Measurements from ENCODE around the gene TWNK. TPM values are rescaled to one million over a fixed set of nuclear protein-coding genes. Genes with fewer than 3 reads are reported as not detected.

Gene TWNK
- polyA plus RNA-seq, 2 of the 4 experiments (the other 2 are of a cell fraction), result 21.1 to 34.7 TPM

DNA sequence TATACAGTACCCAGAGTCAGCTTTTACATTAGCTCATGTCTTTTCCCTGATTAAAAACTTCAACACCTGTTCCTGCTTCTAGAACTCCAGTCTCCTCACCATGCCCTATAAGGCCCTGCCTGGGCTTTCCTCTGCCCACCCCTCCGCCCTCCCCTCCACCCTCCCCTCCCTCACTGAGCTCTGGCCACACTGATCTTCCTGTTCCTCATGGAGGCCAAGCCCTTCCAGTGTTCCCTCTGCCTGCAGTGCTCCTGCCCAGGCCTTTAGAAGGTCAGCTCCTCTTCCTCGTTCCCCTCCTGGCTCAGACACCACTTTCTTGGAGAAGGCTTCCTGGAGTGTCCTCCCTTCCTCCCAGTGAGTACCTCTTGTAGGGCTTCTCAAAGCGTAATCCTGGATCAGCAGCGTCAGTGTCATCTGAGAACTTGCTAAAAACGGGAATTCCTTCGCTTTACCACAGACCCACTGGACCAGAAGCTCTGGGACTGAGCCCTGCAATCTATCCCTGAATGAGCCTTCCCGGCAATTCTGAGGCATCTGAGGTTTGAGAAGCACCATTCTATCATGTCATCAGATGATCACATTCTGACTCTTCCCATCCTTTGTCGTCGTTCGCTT lies 39.9 kb downstream of the TWNK start:
- 82% methylated on average over 9 of the region's 10 CpGs for WGBS (ENCODE audit: missing lambda C conversion rate)
- TF ChIP-seq, protein P1, sequence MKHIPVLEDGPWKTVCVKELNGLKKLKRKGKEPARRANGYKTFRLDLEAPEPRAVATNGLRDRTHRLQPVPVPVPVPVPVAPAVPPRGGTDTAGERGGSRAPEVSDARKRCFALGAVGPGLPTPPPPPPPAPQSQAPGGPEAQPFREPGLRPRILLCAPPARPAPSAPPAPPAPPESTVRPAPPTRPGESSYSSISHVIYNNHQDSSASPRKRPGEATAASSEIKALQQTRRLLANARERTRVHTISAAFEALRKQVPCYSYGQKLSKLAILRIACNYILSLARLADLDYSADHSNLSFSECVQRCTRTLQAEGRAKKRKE (CRISPR knock-in tag; IDR thresholded peaks at IDR 0.05; ENCODE audit: low read depth), result no peak
- TF ChIP-seq EHMT2 (IDR thresholded peaks at IDR 0.05; ENCODE audit: low read depth), result no peak
- TF ChIP-seq, protein P2, sequence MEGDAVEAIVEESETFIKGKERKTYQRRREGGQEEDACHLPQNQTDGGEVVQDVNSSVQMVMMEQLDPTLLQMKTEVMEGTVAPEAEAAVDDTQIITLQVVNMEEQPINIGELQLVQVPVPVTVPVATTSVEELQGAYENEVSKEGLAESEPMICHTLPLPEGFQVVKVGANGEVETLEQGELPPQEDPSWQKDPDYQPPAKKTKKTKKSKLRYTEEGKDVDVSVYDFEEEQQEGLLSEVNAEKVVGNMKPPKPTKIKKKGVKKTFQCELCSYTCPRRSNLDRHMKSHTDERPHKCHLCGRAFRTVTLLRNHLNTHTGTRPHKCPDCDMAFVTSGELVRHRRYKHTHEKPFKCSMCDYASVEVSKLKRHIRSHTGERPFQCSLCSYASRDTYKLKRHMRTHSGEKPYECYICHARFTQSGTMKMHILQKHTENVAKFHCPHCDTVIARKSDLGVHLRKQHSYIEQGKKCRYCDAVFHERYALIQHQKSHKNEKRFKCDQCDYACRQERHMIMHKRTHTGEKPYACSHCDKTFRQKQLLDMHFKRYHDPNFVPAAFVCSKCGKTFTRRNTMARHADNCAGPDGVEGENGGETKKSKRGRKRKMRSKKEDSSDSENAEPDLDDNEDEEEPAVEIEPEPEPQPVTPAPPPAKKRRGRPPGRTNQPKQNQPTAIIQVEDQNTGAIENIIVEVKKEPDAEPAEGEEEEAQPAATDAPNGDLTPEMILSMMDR (IDR thresholded peaks at IDR 0.05), result no peak
- TF ChIP-seq RARB (CRISPR knock-in tag; IDR thresholded peaks at IDR 0.05), result no peak
- TF ChIP-seq BHLHE40 (IDR thresholded peaks at IDR 0.05; ENCODE audit: low read depth, low read length), result no peak
- no peak overlapping the region for H3K4me2 ChIP-seq
- H3K27ac ChIP-seq, result no peak overlapping the region
- no peak overlapping the region for H3K4me3 ChIP-seq
- DNase-seq (ENCODE audit: low read depth in 1 of 2, low spot score in 1 of 2) (no peak), FAIRE-seq (peak; percentile 13), ATAC-seq (no peak)
- H3K9me3 ChIP-seq, result no peaks in the 10 kb centered on the region
- ChIA-PET CTCF (interaction anchor here (1.6 to 59.3 kb wide), 6 partner anchors 10 to 50 kb away, joined by 5 to 2364 read pairs (median 109); partner anchors contain the start of genes KAZALD1 and LZTS2), POLR2A (no interaction called here)
- peaks cover 19% of the 10 kb centered on the region for H3K4me1 ChIP-seq

DNA sequence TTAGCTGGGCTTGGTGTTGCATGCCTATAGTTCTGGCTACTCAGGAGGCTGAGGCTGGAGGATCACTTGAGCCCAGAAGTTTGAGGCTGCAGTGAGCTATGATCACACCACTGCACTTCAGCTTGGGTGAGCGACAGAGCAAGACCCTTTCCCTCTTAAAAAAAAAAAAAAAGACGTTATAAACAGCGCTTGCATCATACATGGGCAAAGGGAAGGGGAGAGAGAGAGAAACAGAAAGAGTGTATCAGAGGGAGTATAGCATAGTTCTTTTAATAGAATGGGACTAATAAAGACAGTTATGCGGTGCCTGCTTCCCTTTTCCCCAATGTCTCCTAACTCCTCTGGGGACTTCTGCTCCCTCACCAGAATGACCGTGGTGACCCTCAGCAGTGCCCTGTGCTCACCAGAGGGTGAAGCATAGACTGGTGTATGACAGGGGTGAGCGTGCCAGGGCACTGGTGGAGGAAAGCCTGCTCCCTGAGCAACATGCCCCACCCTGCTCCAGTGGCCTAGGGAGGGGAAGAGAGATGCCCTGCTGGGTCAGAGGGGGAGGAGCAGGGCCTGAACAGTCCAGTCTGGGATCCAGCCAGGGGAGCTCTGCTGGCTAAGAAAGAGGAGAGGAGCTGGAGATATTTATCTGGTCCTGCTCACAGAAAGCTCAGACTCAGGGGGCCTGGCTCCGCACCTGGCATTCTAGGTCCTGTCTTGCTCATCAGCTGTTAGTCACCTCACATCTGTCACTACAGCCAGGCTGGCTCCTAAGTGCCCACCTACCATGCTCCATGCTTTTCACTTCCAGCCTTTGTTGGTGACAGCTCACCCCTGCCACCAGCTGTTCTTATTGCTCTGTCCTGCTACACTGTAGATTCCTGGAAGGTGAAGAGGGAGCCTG lies 41.3 kb downstream of the TWNK start:
- no peak for TF ChIP-seq EHMT2 (IDR thresholded peaks at IDR 0.05; ENCODE audit: low read depth)
- TF ChIP-seq CEBPB (IDR thresholded peaks at IDR 0.05), result no peak
- no peak for TF ChIP-seq RNF2 (IDR thresholded peaks at IDR 0.05; ENCODE audit: borderline replicate concordance, low read depth)
- H3K4me2 ChIP-seq, result no peak overlapping the region
- H3K9me3 ChIP-seq, result no peaks in the 10 kb centered on the region
- POLR2A ChIA-PET, result interaction anchor here (1.1 kb wide), 1 partner anchor 15 kb away, joined by 4 read pairs; no protein-coding TSS in a partner anchor
- DNase-seq (ENCODE audit: low read depth in 1 of 2, low spot score in 1 of 2) (no peak), FAIRE-seq (no peak), ATAC-seq (no peak)
- 74% methylated on average over 7 of the region's 7 CpGs for WGBS (ENCODE audit: missing lambda C conversion rate)
- H3K27ac ChIP-seq, result no peak overlapping the region
- no peak overlapping the region for H3K4me3 ChIP-seq
- CTCF ChIA-PET, result interaction anchor here (1.7 to 59.3 kb wide), 6 partner anchors 12 to 48 kb away, joined by 5 to 2364 read pairs (median 109); partner anchors contain the start of genes KAZALD1 and LZTS2
- H3K4me1 ChIP-seq, result peaks cover 27% of the 10 kb centered on the region

DNA sequence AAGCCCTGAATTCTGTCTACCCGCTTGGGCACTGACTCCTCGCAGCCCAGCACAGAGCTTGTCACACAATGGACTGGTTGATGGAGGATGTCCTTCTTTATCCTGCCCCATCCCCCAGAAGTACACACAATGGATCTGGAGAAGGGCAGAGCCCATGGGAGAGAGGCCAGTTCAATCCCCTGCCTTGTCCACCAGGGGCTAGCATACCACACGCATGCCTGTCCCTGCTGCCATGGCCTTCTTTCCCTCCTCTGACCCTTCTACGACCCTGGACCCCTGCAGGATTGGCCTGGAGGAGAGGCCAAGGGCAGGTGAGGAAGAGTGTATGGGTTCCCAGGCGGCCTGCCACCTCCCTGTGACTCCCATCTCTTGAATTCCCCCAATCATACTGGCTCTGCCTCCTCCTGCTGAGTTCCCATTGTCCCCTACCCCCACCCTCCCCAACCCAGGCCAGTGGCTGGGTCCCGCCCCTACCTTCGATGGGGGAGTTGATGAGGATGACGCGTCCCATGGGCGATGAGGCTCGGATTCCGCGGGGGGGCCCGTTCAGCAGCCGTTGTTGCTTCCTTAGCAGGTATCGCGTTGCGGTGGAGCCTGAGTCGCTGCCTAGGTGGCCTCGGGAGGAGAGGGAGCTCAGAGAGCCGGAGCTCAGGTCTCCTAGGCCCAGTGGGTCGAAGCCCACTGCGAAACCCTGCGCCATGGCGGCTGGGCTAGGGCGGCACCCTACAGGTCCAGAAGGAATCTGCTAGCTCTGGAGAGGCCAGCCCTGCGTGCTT lies 42.4 kb downstream of the TWNK start:
- Histone ChIP-seq H3K4me1 (peaks cover 27% of the 10 kb centered on the region), H3K27ac (no peak overlapping the region), H3K4me3 (no peak overlapping the region), H3K4me2 (no peak overlapping the region), H3K9me3 (no peaks in the 10 kb centered on the region)
- ChIA-PET POLR2A (no interaction called here), CTCF (interaction anchor here (1.2 to 59.3 kb wide), 7 partner anchors 11 to 113 kb away, joined by 3 to 2364 read pairs (median 73); partner anchors contain the start of genes KAZALD1 and LZTS2)
- ATAC-seq (peak in 1 of 2 experiments; percentile 28; a peak in 3 of 6 replicates), DNase-seq (ENCODE audit: low read depth in 1 of 2, low spot score in 1 of 2) (peak in 1 of 2 experiments; percentile 34), FAIRE-seq (no peak)
- no peak for TF ChIP-seq JUN (IDR thresholded peaks at IDR 0.05)
- 84% methylated on average over 25 of the region's 27 CpGs for WGBS (ENCODE audit: missing lambda C conversion rate)

DNA sequence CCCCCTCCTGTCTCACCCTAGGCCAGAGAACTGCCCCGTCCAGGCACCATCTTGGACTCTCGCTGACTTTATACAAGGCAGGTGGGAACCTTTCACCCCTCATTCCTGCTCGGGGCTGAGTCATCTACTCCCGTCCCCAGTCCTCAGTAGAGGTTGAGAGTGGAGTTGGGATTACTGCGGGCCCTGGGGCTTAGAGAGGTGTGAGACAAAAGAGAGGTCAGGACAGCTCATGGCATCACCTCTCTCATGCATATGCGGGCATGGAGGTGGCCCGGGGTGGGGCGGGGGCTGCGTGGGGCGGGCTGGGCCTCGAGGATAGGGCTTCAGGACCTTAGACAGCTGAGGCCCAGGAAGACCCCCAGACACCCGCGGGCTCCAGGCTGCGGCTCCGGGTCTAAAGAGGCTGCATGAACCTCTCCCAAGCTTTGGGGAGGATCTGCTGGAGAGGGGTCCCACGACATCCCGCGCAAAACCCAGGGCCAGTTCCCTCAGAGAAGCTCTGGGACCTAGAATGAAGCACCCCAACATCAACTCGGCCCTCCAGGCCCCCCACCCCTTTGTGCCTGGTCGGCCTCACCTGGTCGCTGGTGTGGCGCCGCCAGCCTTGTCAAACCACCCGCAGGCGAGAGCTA lies 43.3 kb downstream of the TWNK start:
- ChIA-PET POLR2A (interaction anchor here (1.0 to 2.3 kb wide), 6 partner anchors 10 to 36 kb away, joined by 3 to 9 read pairs (median 4); partner anchors contain the start of gene KAZALD1), CTCF (interaction anchor here (1.2 to 59.3 kb wide), 8 partner anchors 10 to 112 kb away, joined by 3 to 2364 read pairs (median 48); partner anchors contain the start of genes KAZALD1, LZTS2 and SEMA4G)
- FAIRE-seq, result no peak
- 33% methylated on average over 12 of the region's 25 CpGs for WGBS (ENCODE audit: missing lambda C conversion rate)
- peaks cover 27% of the 10 kb centered on the region for H3K4me1 ChIP-seq
- H3K27ac ChIP-seq, result peak overlapping the region; percentile 21 to 92; a peak in 4 of 6 replicates
- DNase-seq (ENCODE audit: low read depth in 1 of 2, low spot score in 1 of 2), result no peak
- peak overlapping the region; percentile 96 for H3K4me2 ChIP-seq
- ATAC-seq, result peak in 1 of 2 experiments; percentile 1; a peak in 3 of 6 replicates
- H3K4me3 ChIP-seq, result peak overlapping the region; percentile 77
- no peak for TF ChIP-seq NPAS2 (CRISPR knock-in tag; IDR thresholded peaks at IDR 0.05; ENCODE audit: borderline replicate concordance)
- no peak for TF ChIP-seq EHF (CRISPR knock-in tag; IDR thresholded peaks at IDR 0.05)
- TF ChIP-seq, protein P3, sequence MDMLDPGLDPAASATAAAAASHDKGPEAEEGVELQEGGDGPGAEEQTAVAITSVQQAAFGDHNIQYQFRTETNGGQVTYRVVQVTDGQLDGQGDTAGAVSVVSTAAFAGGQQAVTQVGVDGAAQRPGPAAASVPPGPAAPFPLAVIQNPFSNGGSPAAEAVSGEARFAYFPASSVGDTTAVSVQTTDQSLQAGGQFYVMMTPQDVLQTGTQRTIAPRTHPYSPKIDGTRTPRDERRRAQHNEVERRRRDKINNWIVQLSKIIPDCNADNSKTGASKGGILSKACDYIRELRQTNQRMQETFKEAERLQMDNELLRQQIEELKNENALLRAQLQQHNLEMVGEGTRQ (IDR thresholded peaks at IDR 0.05), result no peak
- TF ChIP-seq KDM5A (IDR thresholded peaks at IDR 0.05), result no peak
- TF ChIP-seq CBX8 (IDR thresholded peaks at IDR 0.05), result no peak
- TF ChIP-seq HOXB13 (CRISPR knock-in tag; IDR thresholded peaks at IDR 0.05; ENCODE audit: low read depth), result no peak
- no peak for TF ChIP-seq NFE2L2 (conservative IDR thresholded peaks at IDR 0.05; ENCODE audit: low read length)
- TF ChIP-seq, protein P4, sequence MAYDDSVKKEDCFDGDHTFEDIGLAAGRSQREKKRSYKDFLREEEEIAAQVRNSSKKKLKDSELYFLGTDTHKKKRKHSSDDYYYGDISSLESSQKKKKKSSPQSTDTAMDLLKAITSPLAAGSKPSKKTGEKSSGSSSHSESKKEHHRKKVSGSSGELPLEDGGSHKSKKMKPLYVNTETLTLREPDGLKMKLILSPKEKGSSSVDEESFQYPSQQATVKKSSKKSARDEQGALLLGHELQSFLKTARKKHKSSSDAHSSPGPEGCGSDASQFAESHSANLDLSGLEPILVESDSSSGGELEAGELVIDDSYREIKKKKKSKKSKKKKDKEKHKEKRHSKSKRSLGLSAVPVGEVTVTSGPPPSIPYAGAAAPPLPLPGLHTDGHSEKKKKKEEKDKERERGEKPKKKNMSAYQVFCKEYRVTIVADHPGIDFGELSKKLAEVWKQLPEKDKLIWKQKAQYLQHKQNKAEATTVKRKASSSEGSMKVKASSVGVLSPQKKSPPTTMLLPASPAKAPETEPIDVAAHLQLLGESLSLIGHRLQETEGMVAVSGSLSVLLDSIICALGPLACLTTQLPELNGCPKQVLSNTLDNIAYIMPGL (CRISPR knock-in tag; IDR thresholded peaks at IDR 0.05; ENCODE audit: borderline replicate concordance), result no peak
- H3K9me3 ChIP-seq, result no peaks in the 10 kb centered on the region

Data from A549 (cell line).